ENCODE measurements around the gene NAXD.
A peak's percentile ranks its signal among the peaks of the same experiment; 100 is the strongest.
"Not testable (repeated sequence)": the region's sequence is repeated elsewhere in the genome, so short reads cannot be mapped to it uniquely, and the experiment has no call there.

The NAXD gene

GRCh38 chr13:110666255-110666533 is 50.8 kb downstream of the NAXD start:
- DNase-seq = no peak

- no peak for DNase-seq
Measured at GRCh38 chr13:110669036-110669435, 53.7 kb downstream of the NAXD start.

- not testable (repeated sequence) for DNase-seq
Measured at GRCh38 chr13:110669814-110670213, 54.5 kb downstream of the NAXD start.

GRCh38 chr13:110676595-110677587 is 61.5 kb downstream of the NAXD start:
- DNase-seq = no peak

GRCh38 chr13:110677731-110678545 is 62.6 kb downstream of the NAXD start:
- peak; percentile 85 for DNase-seq

GRCh38 chr13:110680852-110681251 is 65.5 kb downstream of the NAXD start:
- no peak for DNase-seq

GRCh38 chr13:110681868-110682550 is 66.7 kb downstream of the NAXD start:
- no peak for DNase-seq

GRCh38 chr13:110682746-110683145 is 67.4 kb downstream of the NAXD start:
- no peak for DNase-seq

GRCh38 chr13:110683203-110683883 is 68.0 kb downstream of the NAXD start:
- DNase-seq = no peak

GRCh38 chr13:110683921-110684320 is 68.6 kb downstream of the NAXD start:
- DNase-seq = no peak

- DNase-seq = no peak
Measured at GRCh38 chr13:110684388-110685056, 69.2 kb downstream of the NAXD start.

- DNase-seq = no peak
Measured at GRCh38 chr13:110685305-110686020, 70.1 kb downstream of the NAXD start.

GRCh38 chr13:110687736-110688135 is 72.4 kb downstream of the NAXD start:
- no peak for DNase-seq

- no peak for DNase-seq
Measured at GRCh38 chr13:110689041-110689440, 73.7 kb downstream of the NAXD start.

Data from NCI-H226 (cell line).